HFF-Myc (cell line): ENCODE results near the gene KCNJ15.

Experiments
- DNase-seq: peaks from one replicate; pipeline ENCODE4 v3.0.0-alpha.2; 2011; ENCODE audit warnings: low read depth; ENCODE audit errors: extremely low read depth
- H3K4me3 ChIP-seq: replicated peaks from 2 replicates; pipeline ENCODE4 v1.5.1; 2011; ENCODE audit warnings: low read depth, mild to moderate bottlenecking, control low read depth, low read length
- TF ChIP-seq, protein P1 (sequence below): IDR thresholded peaks from 2 replicates; pipeline ENCODE4 v1.5.1; 2012; ENCODE audit warnings: mild to moderate bottlenecking, low read depth, low read length, control low read depth; ENCODE audit errors: missing control alignments

KCNJ15 gene

DNA sequence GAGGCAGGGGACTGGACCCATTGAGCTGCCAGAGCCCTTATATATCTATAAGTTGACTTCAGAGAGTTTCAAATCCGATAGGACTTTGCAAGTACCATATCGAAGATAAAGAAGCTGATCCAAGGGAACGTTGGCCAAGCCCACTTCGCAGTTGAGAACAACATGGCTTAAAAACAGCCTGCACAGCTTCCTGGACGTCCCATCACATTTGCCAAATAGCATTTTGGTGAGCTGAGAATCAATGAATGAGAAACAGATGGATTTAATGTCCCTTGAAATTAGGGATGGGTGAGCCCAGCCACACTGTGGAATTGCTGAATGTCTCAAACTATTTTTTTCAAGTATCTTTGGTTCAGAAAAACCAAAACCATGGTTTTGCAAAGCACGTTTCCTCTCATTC is 64.8 kb downstream of the KCNJ15 start:
- DNase-seq = no peak
- H3K4me3 ChIP-seq = no peak overlapping the region
- TF ChIP-seq, protein P1, sequence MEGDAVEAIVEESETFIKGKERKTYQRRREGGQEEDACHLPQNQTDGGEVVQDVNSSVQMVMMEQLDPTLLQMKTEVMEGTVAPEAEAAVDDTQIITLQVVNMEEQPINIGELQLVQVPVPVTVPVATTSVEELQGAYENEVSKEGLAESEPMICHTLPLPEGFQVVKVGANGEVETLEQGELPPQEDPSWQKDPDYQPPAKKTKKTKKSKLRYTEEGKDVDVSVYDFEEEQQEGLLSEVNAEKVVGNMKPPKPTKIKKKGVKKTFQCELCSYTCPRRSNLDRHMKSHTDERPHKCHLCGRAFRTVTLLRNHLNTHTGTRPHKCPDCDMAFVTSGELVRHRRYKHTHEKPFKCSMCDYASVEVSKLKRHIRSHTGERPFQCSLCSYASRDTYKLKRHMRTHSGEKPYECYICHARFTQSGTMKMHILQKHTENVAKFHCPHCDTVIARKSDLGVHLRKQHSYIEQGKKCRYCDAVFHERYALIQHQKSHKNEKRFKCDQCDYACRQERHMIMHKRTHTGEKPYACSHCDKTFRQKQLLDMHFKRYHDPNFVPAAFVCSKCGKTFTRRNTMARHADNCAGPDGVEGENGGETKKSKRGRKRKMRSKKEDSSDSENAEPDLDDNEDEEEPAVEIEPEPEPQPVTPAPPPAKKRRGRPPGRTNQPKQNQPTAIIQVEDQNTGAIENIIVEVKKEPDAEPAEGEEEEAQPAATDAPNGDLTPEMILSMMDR = no peak

DNA sequence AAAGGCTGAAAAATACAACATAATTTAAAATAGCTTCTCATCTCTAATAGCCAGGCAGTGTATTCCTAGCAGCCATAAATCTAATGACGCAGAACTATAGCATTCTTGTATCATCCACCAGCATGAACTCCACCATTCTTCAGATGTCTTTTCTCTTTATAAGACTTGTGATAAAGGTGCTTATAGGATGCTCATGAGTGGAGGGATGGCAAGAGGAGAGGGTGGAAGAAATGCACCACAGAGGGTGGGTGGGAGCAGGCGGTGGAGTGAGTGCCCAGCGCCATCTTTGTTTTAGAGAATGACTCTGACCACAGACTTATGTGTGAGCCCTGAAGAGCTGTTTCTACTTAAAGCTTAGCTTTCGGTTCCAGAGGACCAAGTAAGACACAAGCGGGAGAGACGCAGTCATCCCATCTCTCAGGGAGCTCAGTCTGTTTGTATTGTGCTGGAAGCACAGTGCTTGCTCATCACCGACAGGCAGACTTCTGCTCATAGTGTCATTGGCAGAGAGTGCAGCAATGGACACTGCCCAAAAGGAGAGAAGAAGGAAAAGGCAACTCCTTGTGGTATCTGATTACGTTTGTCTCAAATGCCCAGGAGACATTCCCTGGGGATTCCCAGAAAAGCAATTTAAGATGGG is 65.6 kb downstream of the KCNJ15 start:
- DNase-seq = no peak
- TF ChIP-seq, protein P1 = no peak
- no peak overlapping the region for H3K4me3 ChIP-seq

DNA sequence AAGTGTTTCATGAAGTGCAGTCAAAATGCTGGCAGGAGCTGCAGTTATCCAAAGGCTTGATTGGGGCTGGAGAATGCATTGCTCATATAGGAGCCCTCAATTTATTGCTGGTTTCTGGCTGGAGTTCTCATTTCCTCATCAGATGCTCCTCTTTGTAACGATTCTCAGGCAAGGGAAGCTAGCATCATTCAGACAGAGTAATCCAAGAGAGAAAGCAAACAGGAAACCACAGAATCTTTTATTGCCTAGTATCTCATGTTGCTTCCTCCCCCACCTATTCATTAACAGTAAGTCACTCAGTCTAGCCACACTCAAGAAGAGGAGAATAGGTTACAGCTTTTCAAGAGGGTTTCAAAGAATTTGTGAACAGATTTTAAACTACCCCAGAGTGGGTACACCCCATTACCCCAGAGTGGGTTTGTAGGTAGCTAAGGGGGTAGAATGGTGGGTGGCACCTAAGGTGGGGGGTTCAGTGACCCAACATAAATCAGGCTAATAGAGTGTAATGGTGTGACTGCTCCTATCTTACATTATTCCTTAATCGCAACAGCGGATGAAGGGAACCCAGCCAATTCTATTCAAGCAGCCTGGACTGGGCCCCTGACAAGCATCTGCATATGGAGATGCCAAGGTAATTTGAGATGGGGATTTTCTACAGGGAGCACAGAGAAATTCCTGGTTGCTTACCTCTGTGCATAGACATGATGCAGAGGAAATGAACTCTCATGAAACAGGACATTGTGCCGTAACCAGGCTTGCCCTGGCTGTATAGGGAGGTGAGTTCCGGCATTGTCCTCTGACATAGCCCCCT is 67.1 kb downstream of the KCNJ15 start:
- DNase-seq = peak; percentile 99
- H3K4me3 ChIP-seq = peak overlapping the region; percentile 21
- TF ChIP-seq, protein P1 = no peak

DNA sequence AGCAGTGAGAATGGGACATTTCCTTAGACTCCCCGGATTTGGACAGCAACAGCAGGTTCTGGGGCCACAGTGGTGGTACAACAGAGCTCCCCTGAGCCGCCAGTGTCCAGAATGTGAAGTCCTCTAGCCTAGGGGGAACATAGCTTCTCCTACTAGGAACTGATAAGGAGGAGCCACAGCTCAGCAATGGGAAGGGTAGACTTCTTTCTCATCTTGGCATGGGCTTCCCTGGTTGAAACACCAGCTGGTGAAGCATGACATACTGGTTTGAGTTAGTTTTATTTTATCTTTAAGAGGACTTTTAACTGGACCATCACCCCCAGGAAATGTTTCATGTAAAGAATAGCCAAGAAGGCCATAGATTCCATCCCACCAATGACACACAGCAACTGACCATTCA is 68.4 kb downstream of the KCNJ15 start:
- no peak overlapping the region for H3K4me3 ChIP-seq
- DNase-seq = no peak
- TF ChIP-seq, protein P1 = no peak

DNA sequence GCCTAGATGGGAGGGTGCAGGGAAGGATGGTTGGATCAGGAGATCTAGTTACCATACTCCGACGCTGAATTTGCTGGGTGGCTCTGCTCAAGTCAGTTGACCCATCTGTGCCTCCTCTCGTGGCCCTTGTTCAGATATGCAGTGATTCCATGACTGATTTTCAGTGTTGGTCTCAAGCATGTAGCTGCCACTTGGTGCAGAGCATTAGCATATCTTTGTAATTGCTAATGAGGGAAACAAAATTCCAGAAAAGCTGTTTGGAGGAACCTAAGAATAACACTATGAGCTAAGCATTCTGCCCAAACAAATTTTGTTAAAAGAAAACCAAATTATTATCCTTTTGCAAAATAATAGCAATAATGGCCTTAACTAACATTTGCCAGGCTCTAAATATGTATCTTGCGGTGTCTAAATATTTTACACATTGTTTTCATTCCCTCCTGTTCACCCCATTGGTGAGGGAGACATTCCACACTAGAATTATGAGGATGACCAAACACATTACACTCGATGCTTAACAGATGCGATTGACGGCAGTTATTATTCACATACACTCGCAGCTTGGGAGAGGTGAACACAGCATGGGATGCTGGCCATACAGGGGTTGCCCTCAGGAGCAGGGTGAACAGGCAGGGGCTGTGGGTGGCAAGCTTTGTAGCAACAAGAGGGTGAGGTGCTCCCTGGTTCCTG is 69.1 kb downstream of the KCNJ15 start:
- no peak for DNase-seq
- H3K4me3 ChIP-seq = no peak overlapping the region
- TF ChIP-seq, protein P1 = no peak

DNA sequence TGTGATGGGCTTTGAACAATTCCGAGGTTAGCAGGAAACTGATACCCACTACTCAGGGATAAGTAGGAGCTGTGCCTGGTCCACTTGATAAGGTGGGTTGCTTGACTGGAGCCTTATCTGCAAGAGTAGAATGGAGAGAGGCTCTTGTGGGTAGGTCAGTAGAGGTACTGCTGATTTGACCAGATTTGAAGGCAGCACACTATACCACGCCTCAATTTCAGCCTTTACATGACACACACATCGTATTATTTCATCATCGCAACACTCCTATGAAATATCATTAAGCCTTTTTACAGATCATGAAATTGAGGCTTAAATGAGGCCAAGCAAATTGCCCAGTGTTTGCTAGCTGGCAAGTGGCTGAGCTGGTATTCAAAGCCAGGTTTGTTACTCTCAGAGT is 69.6 kb downstream of the KCNJ15 start:
- TF ChIP-seq, protein P1 = no peak
- no peak for DNase-seq
- no peak overlapping the region for H3K4me3 ChIP-seq
